NCI-H1092 (cell line): Measurements from ENCODE around the gene IGFLR1.
"Not testable (repeated sequence)": the region's sequence is repeated elsewhere in the genome, so short reads cannot be mapped to it uniquely, and the experiment has no call there.

ENCODE experiments used
- DNase-seq: peaks from one replicate; lab custom pipeline; 2025; lab: John Stamatoyannopoulos, UW

IGFLR1 gene

DNA sequence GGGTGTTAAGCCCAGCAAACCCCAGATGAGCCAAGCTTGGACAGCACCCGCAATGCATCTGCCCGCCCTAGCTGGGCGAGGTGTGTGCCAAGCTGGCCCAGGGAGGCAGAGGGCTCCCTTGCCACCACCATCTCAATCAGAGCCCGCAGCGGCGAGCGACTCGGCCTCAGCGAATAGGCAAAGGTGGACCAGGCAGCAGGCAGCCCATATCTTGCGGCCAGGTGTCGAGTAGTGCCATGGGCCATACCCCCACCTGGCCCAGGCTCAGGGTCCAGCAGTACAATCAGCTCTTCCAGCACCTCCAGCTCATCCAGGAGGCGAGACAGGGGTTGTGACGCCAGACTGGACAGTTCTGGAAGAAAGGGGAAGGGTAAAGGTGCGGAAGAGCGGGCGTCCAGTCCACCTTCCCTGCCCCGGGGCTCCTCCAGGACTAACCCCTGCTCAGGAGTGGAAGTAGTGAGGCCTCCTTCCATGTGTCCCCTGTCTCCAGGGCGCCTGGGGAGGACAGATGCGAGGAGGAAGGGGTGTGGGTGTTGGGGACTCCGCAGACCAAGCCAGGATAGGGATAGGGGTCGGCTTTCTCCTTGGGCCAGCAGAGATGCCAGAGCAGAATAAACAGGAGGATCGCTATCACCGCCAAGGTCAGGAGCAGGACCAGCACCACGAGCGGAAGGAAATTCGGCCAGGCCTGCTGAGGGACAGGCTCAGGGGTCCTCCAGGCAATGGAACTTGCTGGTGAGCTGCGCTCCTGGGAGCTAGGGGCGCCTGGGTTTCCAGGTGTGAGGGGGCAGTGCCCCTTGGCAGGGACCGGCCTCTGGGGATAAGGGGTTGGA is 2.8 kb downstream of the IGFLR1 start:
- DNase-seq, result no peak

DNA sequence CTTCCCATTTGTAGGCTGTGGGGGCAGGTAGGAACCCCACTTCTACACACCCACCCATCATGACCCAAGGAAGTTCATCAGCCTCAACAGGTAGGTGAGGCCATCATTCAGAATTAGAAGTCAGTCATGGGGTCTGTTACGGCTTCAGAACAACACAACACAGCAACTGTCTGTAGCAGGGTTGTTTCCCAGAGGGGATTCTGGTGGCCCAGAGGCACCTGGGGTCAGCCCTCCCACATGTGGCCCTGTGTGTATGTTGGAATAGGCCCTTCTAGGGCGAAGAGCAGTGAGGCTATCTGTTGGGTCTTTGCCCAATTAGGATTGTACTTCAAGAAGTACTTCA is 3.4 kb downstream of the IGFLR1 start:
- no peak for DNase-seq

DNA sequence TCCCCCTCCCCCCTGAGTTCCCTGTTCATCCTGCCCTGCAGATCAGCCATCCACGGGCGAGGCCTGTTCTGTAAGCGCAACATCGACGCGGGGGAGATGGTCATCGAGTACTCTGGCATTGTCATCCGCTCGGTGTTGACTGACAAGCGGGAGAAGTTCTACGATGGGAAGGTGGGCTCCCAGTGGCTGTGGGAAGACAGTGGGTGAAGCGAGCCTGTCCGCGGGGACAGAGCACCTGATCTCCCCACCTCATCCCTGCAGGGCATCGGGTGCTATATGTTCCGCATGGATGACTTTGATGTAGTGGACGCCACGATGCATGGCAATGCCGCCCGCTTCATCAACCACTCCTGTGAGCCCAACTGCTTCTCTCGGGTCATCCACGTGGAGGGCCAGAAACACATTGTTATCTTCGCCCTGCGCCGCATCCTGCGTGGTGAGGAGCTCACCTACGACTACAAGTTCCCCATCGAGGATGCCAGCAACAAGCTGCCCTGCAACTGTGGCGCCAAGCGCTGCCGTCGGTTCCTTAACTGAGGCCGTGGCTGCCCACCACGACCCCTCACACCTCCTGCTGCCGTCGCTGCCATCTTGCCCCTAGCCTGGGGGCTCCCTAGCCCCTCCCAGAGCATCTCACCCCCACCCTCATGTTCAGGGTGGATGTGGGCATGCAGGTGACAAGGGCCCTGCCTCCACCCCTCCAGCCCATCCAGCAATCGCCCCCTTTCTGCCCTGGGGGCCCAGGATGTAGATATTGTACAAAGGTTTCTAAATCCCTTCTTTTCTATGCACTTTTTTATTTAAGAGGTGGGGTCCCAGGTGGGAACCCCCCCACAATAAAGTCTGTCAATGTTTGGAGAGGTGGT is 4.0 kb downstream of the IGFLR1 start:
- no peak for DNase-seq

DNA sequence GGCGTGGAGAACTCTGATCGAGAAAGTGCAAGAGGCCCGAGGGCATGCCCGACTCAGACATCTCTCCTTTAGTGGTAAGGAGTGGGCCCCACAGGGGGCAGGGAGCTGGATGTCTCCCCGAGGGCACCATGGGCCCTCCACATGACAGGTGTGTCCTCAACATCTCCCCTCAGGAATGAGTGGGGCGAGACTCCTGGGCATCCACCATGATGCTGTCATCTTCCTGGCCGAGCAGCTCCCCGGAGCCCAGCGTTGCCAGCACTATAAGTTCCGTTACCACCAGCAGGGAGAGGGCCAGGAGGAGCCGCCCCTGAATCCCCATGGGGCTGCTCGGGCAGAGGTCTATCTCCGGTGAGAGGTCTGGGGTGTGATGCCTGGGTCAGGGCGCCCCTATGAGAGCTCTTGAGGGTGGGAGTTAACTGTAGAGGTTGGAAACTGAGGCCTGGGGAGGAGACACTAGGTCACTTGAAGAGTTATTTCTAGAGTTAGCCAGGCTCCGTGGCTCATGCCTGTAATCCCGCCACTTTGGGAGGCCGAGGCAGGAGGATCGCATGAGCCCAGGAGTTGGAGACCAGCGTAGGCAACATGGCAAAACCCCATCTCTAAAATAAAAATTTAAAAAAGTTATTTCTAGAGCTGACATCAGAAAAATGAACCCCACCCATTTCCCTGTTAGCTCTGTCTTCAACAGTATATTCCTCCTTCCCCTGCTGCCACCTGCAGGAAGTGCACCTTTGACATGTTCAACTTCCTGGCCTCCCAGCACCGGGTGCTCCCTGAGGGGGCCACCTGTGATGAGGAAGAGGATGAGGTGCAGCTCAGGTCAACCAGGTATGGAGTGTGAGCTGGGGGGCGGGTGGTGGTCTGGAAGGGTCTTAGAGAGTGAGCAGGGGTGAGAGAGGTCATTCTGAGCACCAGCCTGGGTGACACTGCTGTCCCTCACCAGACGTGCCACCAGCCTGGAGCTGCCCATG is 5.1 kb downstream of the IGFLR1 start:
- no peak for DNase-seq

GRCh38 chr19:35734889-35735288 is 7.4 kb downstream of the IGFLR1 start:
- DNase-seq, result no peak

DNA sequence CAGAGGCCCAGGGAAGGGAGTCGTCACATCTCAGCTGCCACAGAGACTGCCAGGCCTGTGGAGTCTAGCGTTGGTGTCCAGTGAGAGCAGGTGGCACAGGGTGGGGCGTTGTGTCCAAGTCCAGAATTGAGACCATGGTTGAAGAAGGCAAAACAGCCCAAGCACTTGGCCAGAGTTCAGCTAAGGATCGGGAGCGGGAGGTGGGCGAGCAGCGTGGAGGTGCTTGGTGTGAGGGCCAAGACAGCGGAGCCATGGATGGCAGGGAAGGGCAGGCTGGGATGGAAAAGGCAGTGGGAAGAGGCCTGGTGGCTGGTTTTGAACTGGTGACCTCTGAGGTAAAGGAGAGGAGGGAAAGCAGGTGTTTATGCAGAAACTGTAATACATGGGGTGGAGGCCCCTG is 8.0 kb downstream of the IGFLR1 start:
- DNase-seq, result no peak

DNA sequence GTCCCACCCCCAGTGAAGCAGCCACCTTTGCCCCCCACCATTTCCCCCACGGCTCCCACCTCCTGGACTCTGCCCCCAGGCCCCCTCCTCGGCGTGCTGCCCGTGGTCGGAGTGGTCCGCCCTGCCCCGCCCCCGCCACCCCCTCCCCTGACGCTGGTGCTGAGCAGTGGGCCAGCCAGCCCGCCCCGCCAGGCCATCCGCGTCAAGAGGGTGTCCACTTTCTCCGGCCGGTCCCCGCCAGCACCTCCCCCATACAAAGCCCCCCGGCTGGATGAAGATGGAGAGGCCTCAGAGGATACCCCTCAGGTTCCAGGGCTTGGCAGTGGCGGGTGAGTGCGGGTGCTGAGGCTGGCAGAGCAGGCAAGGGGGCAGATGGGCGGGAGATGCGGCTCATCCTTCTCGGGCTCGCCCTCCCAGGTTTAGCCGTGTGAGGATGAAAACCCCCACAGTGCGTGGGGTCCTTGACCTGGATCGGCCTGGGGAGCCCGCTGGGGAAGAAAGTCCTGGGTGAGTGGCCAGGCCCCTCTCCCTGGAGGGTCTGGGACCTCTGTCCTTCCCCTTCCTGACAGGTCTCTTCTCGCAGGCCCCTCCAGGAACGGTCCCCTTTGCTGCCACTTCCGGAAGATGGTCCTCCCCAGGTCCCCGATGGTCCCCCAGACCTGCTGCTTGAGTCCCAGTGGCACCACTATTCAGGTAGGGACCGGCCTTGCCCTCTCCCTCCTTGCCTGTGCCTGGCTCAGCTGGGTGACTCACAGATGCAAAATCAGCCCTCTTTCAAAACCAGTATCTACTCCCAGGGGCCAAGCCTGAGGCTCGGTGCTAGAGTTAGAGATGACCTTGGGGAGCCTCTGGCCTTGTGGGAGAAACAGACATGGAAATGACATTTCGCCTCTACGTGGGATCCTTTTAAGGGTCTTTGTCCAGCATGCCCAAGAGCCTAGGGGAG is 8.8 kb downstream of the IGFLR1 start:
- DNase-seq, result no peak

GRCh38 chr19:35732540-35733179 is 9.6 kb downstream of the IGFLR1 start:
- no peak for DNase-seq

DNA sequence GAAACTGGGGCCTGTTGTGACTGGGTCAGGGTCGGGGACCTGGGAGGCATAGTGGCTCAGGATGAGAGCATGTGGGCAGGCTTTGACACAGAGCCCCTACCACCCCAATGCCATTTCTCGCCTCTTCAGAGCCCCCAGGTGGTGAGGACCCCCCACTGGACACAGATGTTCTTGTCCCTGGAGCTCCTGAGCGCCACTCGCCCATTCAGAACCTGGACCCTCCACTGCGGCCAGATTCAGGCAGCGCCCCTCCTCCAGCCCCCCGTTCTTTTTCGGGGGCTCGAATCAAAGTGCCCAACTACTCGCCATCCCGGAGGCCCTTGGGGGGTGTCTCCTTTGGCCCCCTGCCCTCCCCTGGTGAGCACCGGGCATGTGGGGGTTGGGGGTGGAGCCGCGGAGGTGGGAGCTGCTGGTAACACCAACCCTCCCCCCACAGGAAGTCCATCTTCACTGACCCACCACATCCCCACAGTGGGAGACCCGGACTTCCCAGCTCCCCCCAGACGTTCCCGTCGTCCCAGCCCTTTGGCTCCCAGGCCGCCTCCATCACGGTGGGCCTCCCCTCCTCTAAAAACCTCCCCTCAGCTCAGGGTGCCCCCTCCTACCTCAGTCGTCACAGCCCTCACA is 10.4 kb downstream of the IGFLR1 start:
- DNase-seq, result no peak

GRCh38 chr19:35731353-35731752 is 10.9 kb downstream of the IGFLR1 start:
- DNase-seq, result no peak

DNA sequence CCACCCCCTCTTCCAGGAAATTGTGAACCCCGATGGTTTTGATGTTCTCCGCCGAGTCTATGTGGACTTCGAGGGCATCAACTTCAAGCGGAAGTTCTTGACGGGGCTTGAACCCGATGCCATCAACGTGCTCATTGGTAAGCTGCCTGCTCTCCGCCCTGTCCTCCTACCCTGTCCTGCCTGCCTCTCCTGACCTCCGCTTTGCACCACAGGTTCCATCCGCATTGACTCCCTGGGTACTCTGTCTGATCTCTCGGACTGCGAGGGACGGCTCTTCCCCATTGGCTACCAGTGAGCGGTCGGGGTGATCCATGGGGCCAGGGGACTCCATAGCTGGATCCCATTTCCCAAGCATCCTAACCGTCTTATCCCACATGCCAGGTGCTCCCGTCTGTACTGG is 11.9 kb downstream of the IGFLR1 start:
- no peak for DNase-seq

DNA sequence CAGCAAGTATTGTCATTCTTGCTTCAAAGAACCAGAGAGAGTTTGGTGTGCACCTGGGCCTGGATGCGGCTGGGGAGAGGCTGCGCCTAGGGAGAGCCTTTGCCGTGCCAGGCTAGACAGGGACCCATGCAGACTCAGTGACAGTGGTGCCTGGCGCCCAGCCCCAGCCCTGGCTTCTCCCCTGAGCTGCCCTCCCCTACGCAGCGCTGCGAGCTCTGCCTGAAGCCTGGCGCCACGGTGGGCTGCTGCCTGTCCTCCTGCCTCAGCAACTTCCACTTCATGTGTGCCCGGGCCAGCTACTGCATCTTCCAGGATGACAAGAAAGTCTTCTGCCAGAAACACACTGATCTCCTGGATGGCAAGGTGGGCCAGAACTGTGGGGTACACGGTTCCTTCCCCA is 12.5 kb downstream of the IGFLR1 start:
- no peak for DNase-seq

- DNase-seq, result no peak
Measured at GRCh38 chr19:35729021-35729420, 13.2 kb downstream of the IGFLR1 start.

- no peak for DNase-seq
Measured at GRCh38 chr19:35727956-35728706, 14.1 kb downstream of the IGFLR1 start.

GRCh38 chr19:35727053-35727955 is 14.9 kb downstream of the IGFLR1 start:
- DNase-seq, result no peak

DNA sequence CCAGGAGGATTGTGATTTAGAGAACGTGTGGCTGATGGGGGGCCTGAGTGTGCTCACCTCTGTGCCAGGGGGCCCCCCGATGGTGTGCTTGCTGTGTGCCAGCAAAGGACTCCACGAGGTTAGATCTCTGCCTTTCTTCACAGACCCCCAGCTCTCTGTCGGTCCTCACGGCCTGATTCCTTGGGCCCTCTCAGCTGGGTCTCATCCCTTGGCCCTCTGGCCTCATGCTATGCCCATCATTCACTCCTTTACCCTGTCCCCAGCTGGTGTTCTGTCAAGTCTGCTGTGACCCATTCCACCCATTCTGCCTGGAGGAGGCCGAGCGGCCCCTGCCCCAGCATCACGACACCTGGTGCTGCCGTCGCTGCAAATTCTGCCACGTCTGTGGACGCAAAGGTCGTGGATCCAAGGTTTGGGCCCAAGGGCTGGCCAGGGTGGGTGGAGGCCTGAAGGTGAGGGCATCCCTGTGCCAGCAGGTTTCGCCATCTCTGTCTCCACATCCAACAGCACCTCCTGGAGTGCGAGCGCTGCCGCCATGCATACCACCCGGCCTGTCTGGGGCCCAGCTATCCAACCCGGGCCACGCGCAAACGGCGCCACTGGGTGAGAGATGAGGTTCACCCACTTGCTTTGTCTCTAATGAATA is 16.9 kb downstream of the IGFLR1 start:
- no peak for DNase-seq

- no peak for DNase-seq
Measured at GRCh38 chr19:35724560-35724959, 17.7 kb downstream of the IGFLR1 start.

GRCh38 chr19:35724132-35724531 is 18.1 kb downstream of the IGFLR1 start:
- DNase-seq, result not testable (repeated sequence)
